HG03045 (cell line): ENCODE data around the gene LPCAT2.
"Not testable (repeated sequence)": the region's sequence is repeated elsewhere in the genome, so short reads cannot be mapped to it uniquely, and the experiment has no call there.

Experiments used
- ATAC-seq: cut with Tn5 transposase; IDR thresholded peaks from one replicate; pipeline ENCODE4 v1.9.1; 2021; ENCODE audit warnings: mild to moderate bottlenecking, moderate library complexity; ENCODE audit not compliant: unreplicated experiment

Gene LPCAT2

DNA sequence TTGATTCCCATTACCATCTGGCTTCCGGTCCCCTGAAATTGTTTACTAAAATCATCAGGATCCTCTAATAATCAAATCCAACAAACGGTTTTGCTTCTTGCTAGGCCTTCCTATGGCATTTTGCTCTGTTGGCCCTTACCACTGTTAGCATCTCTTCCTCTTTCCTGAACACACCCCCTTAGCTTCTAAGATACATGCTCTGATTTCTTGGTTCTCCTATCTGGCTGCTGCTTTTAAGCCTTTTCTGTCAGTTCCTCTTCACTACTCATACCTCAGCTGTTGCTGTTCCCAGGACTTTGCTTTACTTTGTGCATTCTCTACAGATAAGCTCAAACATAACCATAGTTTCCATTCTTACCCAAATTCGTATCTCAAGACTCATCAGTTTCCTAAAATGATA is 69.0 kb downstream of the LPCAT2 start:
- ATAC-seq: no peak

GRCh38 chr16:55585631-55586030 is 76.8 kb downstream of the LPCAT2 start:
- ATAC-seq: no peak

GRCh38 chr16:55588799-55589198 is 79.9 kb downstream of the LPCAT2 start:
- ATAC-seq: no peak

DNA sequence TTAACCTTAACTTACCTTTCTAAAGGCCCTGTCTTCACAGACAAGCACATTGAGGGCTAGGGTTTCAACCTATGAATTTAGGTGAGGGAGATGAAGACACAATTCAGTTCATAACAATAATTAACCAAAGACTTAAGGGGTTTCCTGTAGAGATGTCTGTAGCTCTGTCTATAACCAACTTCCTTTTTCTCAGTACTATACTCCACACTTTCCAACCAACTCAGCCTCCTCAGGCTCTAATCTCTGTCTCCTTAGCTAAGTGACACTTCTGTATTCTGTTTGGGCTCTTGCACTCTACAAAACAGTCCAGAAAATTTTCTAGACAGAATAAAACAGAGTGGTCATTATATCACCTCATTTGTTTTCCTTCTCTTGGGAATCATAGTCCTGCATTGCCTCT is 83.4 kb downstream of the LPCAT2 start:
- no peak for ATAC-seq

- ATAC-seq: no peak
These were observed 89.1 kb downstream of the LPCAT2 start for GRCh38 chr16:55597928-55598327.

- ATAC-seq: no peak
These were observed 97.0 kb downstream of the LPCAT2 start for GRCh38 chr16:55605754-55606336.

DNA sequence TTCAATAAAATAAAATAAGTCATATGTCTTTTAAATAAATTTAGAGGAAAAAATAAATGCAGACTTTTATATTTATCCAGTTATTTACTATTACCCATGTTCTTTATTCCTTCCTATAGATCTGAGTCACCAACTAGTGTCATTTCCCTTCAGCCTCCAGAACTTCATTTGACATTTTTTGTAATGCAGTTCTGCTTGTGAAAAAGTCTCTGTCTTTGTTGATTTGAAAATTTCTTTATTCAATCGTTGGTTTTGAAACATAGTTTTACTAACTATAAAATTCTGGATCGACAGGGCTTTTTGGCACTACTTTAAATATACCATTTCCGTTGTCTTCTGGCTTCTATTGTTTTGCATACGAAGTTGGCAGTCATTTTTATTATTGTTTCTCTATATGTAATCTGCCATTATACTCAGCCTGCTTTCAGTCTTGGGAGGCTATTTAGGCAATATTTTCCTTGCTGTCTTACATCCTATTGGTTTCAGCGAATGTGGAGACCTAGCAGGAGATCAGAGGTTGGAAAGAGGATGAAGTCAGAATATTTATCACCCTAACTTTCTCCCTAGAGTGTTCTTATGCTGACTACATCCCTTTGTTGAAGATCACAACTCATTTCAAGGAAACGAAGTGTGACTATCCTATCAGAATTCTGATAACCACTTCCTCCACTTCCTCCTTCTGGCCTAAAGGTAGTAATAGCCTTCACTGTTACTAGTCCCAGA is 104.9 kb downstream of the LPCAT2 start:
- ATAC-seq: no peak

DNA sequence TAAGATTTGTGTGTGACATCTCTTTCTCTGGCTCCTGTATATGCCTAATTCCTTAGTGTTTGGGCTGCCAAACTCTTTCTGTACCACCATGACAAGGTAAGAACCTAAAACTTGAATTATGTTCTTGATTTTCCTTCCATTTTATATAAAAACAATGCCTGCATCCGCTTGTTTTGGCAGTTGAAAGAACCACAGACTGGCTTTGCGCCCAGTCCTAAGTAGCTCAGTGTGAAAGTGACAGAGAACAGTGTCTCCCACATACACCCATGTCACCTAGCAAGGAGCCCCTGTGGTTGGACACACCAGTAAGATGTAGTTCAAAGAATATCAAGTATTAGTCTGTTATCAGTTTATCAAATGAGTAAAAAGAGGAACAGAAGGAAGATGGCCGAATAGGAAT is 106.2 kb downstream of the LPCAT2 start:
- no peak for ATAC-seq

DNA sequence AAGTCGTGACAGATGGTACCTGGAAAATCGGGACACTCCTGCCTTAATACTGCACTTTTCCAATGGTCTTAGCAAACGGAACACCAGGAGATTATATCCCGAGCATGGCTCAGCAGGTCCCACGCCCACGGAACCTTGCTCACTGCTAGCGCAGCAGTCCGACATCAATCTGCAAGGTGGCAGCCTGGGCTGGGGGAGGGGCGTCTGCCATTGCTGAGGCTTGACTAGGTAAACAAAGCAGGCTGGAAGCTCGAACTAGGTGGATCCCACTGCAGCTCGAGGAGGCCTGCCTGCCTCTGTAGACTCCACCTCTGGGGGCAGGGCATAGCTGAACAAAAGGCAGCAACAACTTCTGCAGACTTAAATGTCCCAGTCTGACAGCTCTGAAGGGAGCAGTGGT is 106.8 kb downstream of the LPCAT2 start:
- ATAC-seq: not testable (repeated sequence)

- no peak for ATAC-seq
These were observed 112.9 kb downstream of the LPCAT2 start for GRCh38 chr16:55621771-55622170.

- ATAC-seq: no peak
These were observed 113.4 kb downstream of the LPCAT2 start for GRCh38 chr16:55622272-55622671.

- ATAC-seq: no peak
These were observed 114.2 kb downstream of the LPCAT2 start for GRCh38 chr16:55622930-55623561.

GRCh38 chr16:55623640-55624039 is 114.8 kb downstream of the LPCAT2 start:
- ATAC-seq: no peak

GRCh38 chr16:55624696-55625095 is 115.8 kb downstream of the LPCAT2 start:
- ATAC-seq: no peak

DNA sequence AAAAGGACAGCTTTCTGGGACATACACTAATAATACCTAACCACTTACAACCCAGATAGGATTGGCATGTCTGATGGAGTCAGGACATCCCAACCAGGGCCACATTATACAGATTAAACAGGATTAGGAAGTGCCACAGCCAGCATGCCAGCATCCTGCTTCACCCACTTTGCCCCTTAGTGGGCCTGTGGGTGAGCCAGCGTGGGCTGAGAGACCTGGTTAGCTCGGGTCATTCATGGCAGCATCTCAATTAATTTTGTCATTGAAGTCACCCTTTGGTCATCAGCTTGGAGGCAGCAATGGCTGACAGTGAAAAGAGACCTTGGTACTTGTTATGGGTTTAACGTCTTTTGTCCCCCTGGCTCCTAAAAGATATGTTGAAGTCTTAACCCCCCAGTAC is 117.0 kb downstream of the LPCAT2 start:
- ATAC-seq: no peak

DNA sequence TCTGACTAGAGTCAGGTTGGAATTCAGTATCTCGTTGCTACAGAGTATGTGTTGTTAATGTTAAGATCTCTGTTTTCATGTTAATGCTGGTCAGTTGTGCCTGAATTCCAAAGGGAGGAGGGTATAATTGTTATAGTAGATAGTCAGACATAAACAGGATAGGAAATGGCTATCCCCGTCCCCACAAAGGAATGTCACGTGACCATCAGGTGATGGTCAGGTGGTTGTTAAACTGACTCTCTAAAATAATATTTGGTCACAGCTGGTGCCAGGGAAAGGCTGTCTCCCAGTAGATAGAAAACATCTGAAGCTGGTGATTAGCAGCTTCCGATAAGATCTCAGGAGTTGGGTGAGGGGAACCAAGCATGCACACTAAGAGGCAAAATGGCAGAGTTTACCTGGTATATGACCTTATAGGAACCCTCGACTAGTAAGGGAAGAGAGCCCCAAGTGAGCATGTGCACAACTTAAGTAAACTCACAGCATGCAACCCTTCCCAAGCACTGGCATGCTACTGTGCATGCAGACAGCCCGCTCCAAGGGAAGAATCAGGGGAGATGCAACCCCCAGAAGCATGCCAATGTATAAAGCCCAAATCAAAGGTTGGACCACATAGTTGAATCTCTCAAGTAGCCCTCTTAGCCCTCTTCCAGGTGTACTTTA is 119.6 kb downstream of the LPCAT2 start:
- no peak for ATAC-seq

DNA sequence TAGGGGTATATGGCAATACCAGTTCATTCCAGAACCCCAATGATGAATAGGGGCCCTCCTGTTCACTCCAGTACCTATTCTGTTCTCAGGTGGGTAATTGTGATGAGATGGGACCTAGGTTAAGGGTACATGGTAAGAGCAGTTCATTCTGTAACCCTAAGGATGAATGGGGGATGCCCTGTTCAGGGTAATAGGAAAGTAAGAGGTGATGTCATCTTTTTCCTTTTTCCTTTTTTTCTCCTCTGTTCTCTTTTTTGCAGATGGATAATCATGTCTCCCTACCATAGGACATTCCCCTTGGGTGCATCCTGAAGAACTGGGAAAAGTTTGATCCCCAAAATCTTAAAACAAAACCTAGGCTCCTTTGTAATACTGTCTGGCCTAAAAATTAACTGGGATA is 121.9 kb downstream of the LPCAT2 start:
- no peak for ATAC-seq

DNA sequence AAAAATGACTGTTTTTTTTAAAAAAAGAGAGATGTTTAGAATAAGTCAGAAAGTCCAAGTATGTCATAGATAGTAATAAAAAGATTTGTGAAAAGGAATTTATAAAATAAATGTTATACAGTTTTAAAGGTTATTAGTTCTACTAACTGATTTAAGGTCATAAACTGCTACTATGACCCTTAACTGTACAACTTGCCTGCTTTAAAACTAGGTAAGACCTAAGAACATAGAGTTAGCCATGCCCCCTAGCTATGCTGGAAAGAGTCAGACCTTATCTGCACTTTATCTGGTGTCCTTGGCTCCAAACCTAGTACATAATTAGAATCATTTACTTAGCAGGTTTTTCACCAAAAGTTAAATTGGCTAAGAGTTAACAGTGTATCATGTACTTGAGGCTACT is 123.4 kb downstream of the LPCAT2 start:
- no peak for ATAC-seq

DNA sequence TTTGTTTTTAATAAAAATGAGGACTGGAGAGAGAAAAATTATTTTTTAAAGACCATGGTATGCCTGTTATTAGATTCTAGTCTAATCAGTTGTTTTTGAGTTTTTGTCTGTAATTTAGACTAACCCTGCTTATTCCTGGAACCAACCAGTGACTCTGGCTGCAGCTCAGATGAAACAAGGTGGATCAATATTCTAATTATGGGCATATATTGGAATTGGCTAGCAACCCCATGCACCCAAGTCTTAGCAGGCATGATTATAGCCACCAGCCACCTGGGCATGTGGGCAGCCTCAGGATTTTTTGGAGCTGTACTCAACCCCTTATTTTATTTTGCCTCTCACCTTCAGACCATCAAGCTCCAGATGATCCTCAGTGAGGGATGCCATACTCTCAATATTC is 125.3 kb downstream of the LPCAT2 start:
- no peak for ATAC-seq
